Activated CD8-positive, alpha-beta T cell treated with anti-CD3 and anti-CD28 coated beads, Interleukin-2, amount 10 ng/mL, durations not matched to agents 7 days and 5 days (primary cell): Measurements from ENCODE around the gene CCDC27. TPM values are rescaled to one million over a fixed set of nuclear protein-coding genes. Genes with fewer than 3 reads are reported as not detected.

Experiments
- ATAC-seq: fragments of 150-1000 bp; cut with Tn5 transposase; one replicate; pipeline ENCODE4 v1.10.0; 2021; ENCODE audit warnings: moderate library complexity
- CTCF ChIA-PET: fragments of 350-600 bp; sonication (Branson Sonifier 250); formaldehyde crosslinking; loops from one replicate; lab custom pipeline; 2021; ENCODE audit warnings: antibody characterized with exemption; lab: Charles Lee
- POLR2A ChIA-PET: fragments of 350-600 bp; sonication (Branson Sonifier 250); formaldehyde crosslinking; loops from one replicate; lab custom pipeline; 2021; ENCODE audit warnings: antibody characterized with exemption; lab: Charles Lee
- DNase-seq: peaks from one replicate; pipeline ENCODE4 v3.0.0-alpha.2; 2020
- H3K27ac Mint-ChIP-seq: one replicate; pipeline ENCODE4 v1.8.0; 2021; ENCODE audit warnings: mild to moderate bottlenecking, mixed read lengths
- H3K27me3 Mint-ChIP-seq: one replicate; pipeline ENCODE4 v1.8.0; 2021; ENCODE audit warnings: low read depth, mixed read lengths
- H3K36me3 Mint-ChIP-seq: one replicate; pipeline ENCODE4 v1.8.0; 2021; ENCODE audit warnings: low read depth, mixed read lengths
- H3K4me1 Mint-ChIP-seq: one replicate; pipeline ENCODE4 v1.8.0; 2021; ENCODE audit warnings: low read depth, mixed read lengths
- H3K4me3 Mint-ChIP-seq: one replicate; pipeline ENCODE4 v1.8.0; 2021; ENCODE audit warnings: mild to moderate bottlenecking, mixed read lengths
- H3K9me3 Mint-ChIP-seq: one replicate; pipeline ENCODE4 v1.8.0; 2022; ENCODE audit warnings: mixed read lengths; ENCODE audit not compliant: insufficient read depth
- total RNA-seq, 2 experiments: library from RNA; stranded (reverse); gene quantifications; one replicate each; pipeline ENCODE4 v1.2.3, GENCODE V29; 2021

CCDC27 gene
- total RNA-seq, 2 experiments from 2014 or later = not detected

- H3K4me1 Mint-ChIP-seq = no peaks in the 10 kb centered on the region
- ATAC-seq = no peak
- no peak for DNase-seq
- H3K4me3 Mint-ChIP-seq = no peak overlapping the region
- no peaks in the 10 kb centered on the region for H3K27me3 Mint-ChIP-seq
- no peaks in the 10 kb centered on the region for H3K9me3 Mint-ChIP-seq
- ChIA-PET POLR2A (no interaction called here), CTCF (interaction anchor here (1.4 kb wide), 1 partner anchor 10 kb away, joined by 4 read pairs; no protein-coding TSS in a partner anchor)
- H3K27ac Mint-ChIP-seq = no peak overlapping the region
- H3K36me3 Mint-ChIP-seq = peaks cover 3% of the 10 kb centered on the region
These were observed 18.2 kb upstream of the CCDC27 start for GRCh38 chr1:3733883-3734589.

GRCh38 chr1:3734602-3735001, 17.6 kb upstream of the CCDC27 start:
- H3K4me3 Mint-ChIP-seq = no peak overlapping the region
- no peak for DNase-seq
- CTCF ChIA-PET = interaction anchor here (1.4 kb wide), 1 partner anchor 10 kb away, joined by 4 read pairs; no protein-coding TSS in a partner anchor
- peaks cover 3% of the 10 kb centered on the region for H3K36me3 Mint-ChIP-seq
- H3K27ac Mint-ChIP-seq = no peak overlapping the region
- no peaks in the 10 kb centered on the region for H3K27me3 Mint-ChIP-seq
- H3K9me3 Mint-ChIP-seq = no peaks in the 10 kb centered on the region
- ATAC-seq = no peak
- no peaks in the 10 kb centered on the region for H3K4me1 Mint-ChIP-seq
- POLR2A ChIA-PET = no interaction called here

- Mint-ChIP-seq H3K4me1 (no peaks in the 10 kb centered on the region), H3K9me3 (no peaks in the 10 kb centered on the region), H3K36me3 (peaks cover 3% of the 10 kb centered on the region), H3K4me3 (no peak overlapping the region), H3K27me3 (no peaks in the 10 kb centered on the region), H3K27ac (no peak overlapping the region)
- CTCF ChIA-PET = interaction anchor here (1.4 kb wide), 1 partner anchor 11 kb away, joined by 4 read pairs; no protein-coding TSS in a partner anchor
- ATAC-seq (no peak), DNase-seq (no peak)
- POLR2A ChIA-PET = no interaction called here
These were observed 17.1 kb upstream of the CCDC27 start for GRCh38 chr1:3735027-3735681.

GRCh38 chr1:3735688-3736087, 16.6 kb upstream of the CCDC27 start:
- peaks cover 3% of the 10 kb centered on the region for H3K36me3 Mint-ChIP-seq
- ATAC-seq (no peak), DNase-seq (no peak)
- H3K4me3 Mint-ChIP-seq = no peak overlapping the region
- no peaks in the 10 kb centered on the region for H3K27me3 Mint-ChIP-seq
- H3K9me3 Mint-ChIP-seq = no peaks in the 10 kb centered on the region
- no peaks in the 10 kb centered on the region for H3K4me1 Mint-ChIP-seq
- H3K27ac Mint-ChIP-seq = no peak overlapping the region
- POLR2A ChIA-PET = no interaction called here
- CTCF ChIA-PET = interaction anchor here (1.4 kb wide), 1 partner anchor 12 kb away, joined by 4 read pairs; no protein-coding TSS in a partner anchor

GRCh38 chr1:3736131-3736561, 16.1 kb upstream of the CCDC27 start:
- no peak for DNase-seq
- H3K27ac Mint-ChIP-seq = no peak overlapping the region
- H3K9me3 Mint-ChIP-seq = no peaks in the 10 kb centered on the region
- no peak for ATAC-seq
- no peaks in the 10 kb centered on the region for H3K27me3 Mint-ChIP-seq
- POLR2A ChIA-PET = no interaction called here
- CTCF ChIA-PET = interaction anchor here (1.4 kb wide), 1 partner anchor 12 kb away, joined by 4 read pairs; no protein-coding TSS in a partner anchor
- H3K4me3 Mint-ChIP-seq = no peak overlapping the region
- H3K4me1 Mint-ChIP-seq = no peaks in the 10 kb centered on the region
- peaks cover 3% of the 10 kb centered on the region for H3K36me3 Mint-ChIP-seq

- Mint-ChIP-seq H3K4me3 (no peak overlapping the region), H3K4me1 (no peaks in the 10 kb centered on the region)
- CTCF ChIA-PET = no interaction called here
These were observed 15.5 kb upstream of the CCDC27 start for GRCh38 chr1:3736708-3737107.

GRCh38 chr1:3738943-3739342, 13.3 kb upstream of the CCDC27 start:
- DNase-seq (no peak), ATAC-seq (no peak)
- Mint-ChIP-seq H3K4me1 (no peaks in the 10 kb centered on the region), H3K27me3 (no peaks in the 10 kb centered on the region), H3K4me3 (no peak overlapping the region), H3K9me3 (no peaks in the 10 kb centered on the region), H3K36me3 (peaks cover 3% of the 10 kb centered on the region), H3K27ac (no peak overlapping the region)
- ChIA-PET POLR2A (no interaction called here), CTCF (interaction anchor here (1.7 kb wide), 1 partner anchor 15 kb away, joined by 6 read pairs; no protein-coding TSS in a partner anchor)

More at GRCh38 chr1:3736708-3737107, 15.5 kb upstream of the CCDC27 start:
- DNase-seq (no peak), ATAC-seq (no peak)
- Mint-ChIP-seq H3K36me3 (peaks cover 3% of the 10 kb centered on the region), H3K9me3 (no peaks in the 10 kb centered on the region), H3K27ac (no peak overlapping the region), H3K27me3 (no peaks in the 10 kb centered on the region)
- POLR2A ChIA-PET = no interaction called here

GRCh38 chr1:3740042-3740441, 12.2 kb upstream of the CCDC27 start:
- Mint-ChIP-seq H3K9me3 (no peaks in the 10 kb centered on the region), H3K27me3 (no peaks in the 10 kb centered on the region), H3K36me3 (peaks cover 3% of the 10 kb centered on the region), H3K4me3 (no peak overlapping the region), H3K4me1 (peaks cover 1% of the 10 kb centered on the region), H3K27ac (no peak overlapping the region)
- POLR2A ChIA-PET = no interaction called here
- DNase-seq (no peak), ATAC-seq (no peak)
- CTCF ChIA-PET = no interaction called here

GRCh38 chr1:3740752-3741151, 11.5 kb upstream of the CCDC27 start:
- Mint-ChIP-seq H3K36me3 (peaks cover 3% of the 10 kb centered on the region), H3K9me3 (no peaks in the 10 kb centered on the region), H3K27me3 (no peaks in the 10 kb centered on the region), H3K4me3 (no peak overlapping the region), H3K4me1 (peaks cover 7% of the 10 kb centered on the region), H3K27ac (no peak overlapping the region)
- CTCF ChIA-PET = no interaction called here
- no peak for ATAC-seq
- DNase-seq = no peak
- POLR2A ChIA-PET = no interaction called here

GRCh38 chr1:3741566-3742438, 10.4 kb upstream of the CCDC27 start:
- H3K4me3 Mint-ChIP-seq = no peak overlapping the region
- POLR2A ChIA-PET = no interaction called here
- H3K4me1 Mint-ChIP-seq = peaks cover 17% of the 10 kb centered on the region
- DNase-seq (no peak), ATAC-seq (no peak)
- CTCF ChIA-PET = no interaction called here
- no peaks in the 10 kb centered on the region for H3K36me3 Mint-ChIP-seq
- no peaks in the 10 kb centered on the region for H3K27me3 Mint-ChIP-seq
- no peak overlapping the region for H3K27ac Mint-ChIP-seq
- no peaks in the 10 kb centered on the region for H3K9me3 Mint-ChIP-seq

- CTCF ChIA-PET = no interaction called here
- Mint-ChIP-seq H3K4me3 (no peak overlapping the region), H3K36me3 (no peaks in the 10 kb centered on the region), H3K27me3 (no peaks in the 10 kb centered on the region), H3K4me1 (peaks cover 18% of the 10 kb centered on the region), H3K9me3 (no peaks in the 10 kb centered on the region), H3K27ac (no peak overlapping the region)
- ATAC-seq (no peak), DNase-seq (no peak)
- POLR2A ChIA-PET = no interaction called here
These were observed 9.6 kb upstream of the CCDC27 start for GRCh38 chr1:3742439-3743298.
